HPDE6-E6E7 (cell line): ENCODE data around the gene INHBB.
"Not testable (repeated sequence)": the region's sequence is repeated elsewhere in the genome, so short reads cannot be mapped to it uniquely, and the experiment has no call there.

ENCODE experiments used
- DNase-seq: peaks from one replicate; pipeline ENCODE4 v3.0.0; 2011; ENCODE audit warnings: missing footprints; ENCODE audit errors: extremely low spot score

Gene INHBB

DNA sequence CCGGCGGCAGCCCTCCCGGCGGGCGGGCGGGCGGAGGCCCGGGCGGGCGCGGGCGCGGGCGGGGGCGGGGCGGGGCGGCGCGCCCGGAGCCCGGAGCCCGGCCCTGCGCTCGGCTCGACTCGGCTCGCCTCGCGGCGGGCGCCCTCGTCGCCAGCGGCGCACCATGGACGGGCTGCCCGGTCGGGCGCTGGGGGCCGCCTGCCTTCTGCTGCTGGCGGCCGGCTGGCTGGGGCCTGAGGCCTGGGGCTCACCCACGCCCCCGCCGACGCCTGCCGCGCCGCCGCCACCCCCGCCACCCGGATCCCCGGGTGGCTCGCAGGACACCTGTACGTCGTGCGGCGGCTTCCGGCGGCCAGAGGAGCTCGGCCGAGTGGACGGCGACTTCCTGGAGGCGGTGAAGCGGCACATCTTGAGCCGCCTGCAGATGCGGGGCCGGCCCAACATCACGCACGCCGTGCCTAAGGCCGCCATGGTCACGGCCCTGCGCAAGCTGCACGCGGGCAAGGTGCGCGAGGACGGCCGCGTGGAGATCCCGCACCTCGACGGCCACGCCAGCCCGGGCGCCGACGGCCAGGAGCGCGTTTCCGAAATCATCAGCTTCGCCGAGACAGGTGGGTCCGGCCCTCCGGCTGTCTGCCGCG is at the start of gene INHBB:
TSS of gene INHBB (plus strand) at position 111 of the 641 bp plus-strand sequence. CDS start at position 164, 53 bp downstream.
- no peak for DNase-seq

DNA sequence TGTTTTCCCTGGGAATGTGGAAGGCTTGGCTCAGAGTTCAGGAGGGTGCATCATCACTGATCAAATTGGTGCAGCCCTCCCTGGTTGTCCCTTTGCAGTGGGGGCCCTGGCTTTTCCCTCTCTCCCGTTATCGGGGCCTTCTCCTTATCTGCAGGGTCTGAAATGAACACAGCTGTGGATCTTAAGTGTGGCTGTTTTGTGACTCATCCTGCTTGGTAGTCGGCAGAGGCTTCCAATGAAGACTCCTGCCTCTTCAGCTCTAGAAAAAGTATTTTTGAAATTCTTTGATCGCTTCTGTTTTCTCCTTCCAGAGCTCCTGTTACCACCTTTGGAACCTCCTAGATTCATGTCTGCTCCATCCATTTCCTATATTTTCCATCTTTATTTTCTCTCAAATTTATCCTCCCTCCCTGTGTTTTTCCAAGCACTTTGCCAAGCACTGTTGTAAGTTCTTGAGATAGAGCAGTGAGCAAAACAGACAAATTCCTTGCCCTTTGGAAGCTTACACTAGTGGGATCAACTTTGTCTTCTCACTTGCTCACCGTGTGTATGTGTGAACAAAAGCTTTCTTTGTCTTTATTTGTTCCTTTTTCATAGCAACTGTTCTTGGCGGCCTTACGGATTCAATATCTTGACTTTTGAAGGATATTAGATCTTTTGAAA is 47.6 kb upstream of the INHBB start:
- no peak for DNase-seq

DNA sequence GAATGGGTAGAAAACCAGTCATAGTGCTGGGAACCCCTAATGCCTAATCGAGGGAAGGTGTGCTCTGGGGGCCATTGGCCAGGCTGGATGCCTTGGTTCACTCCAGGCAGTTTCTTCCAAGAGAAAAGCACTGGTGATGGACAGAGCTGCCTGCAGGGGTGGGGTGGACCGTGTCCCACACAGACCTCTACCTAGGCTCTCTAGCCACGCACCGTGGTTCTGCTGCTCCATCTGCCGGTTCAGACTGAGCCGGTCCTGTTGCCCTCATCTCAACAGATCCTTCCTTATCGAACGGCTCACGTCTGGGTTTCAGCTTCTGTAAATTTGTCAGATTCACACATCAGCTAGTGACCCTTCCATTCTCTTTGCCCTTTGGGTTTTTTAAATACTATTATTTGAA is 46.9 kb upstream of the INHBB start:
- no peak for DNase-seq

DNA sequence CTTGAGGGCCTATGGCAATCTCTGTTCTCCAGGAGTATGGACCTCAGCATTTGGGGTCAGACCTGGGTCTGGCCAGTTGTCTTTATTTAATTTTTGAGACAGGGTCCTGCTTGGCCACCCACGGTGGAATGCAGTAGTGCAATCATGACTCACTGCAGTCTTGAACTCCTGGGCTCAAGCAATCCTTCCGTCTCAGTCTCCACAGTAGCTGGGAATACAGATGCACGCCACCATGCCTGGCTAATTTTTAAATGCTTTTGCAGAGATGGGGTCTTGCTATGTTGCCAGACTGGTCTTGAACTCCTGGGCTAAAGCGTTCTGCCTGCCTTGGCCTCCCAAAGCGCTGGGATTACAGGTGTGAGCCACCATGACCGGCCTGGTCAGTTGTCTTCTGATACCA is 46.4 kb upstream of the INHBB start:
- no peak for DNase-seq

DNA sequence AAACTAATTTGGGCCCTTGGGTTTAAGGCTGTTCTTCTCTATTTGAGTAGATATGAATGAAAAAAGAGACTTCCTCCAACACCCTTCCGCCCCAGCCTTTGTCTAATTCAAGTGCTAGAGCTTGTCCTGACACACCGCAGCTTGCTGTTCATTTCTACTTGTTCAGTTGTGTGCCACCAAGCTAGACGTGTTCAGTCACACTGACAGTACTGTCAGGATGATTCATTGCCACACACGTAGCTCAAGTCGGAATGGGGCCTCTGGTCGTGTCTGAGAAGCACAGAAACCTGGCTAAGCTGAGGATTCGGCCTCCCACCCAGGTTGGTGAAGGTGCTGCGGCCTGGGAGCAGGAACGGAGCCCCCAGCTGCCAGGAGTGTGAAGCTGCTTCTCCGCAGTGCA is 45.6 kb upstream of the INHBB start:
- no peak for DNase-seq

DNA sequence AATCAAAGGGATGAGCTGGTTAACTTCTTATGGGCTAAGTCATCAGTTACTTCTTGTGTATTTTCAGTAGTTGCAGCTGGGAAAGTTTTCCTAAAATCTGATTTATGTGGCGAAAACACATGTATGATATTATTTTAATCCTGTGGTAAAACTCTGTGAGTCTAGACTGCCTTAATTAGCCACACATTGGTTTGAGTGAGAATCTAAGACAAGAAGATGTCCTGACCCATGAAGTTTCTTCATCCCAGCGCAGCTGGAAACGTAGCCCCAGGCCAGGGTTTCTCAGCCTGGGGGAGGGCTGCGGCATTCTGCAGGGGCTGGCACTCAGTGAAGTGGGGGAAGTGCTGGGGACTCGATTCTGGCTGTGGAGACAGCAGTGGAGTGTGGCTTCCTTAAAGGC is 44.7 kb upstream of the INHBB start:
- DNase-seq, result no peak

DNA sequence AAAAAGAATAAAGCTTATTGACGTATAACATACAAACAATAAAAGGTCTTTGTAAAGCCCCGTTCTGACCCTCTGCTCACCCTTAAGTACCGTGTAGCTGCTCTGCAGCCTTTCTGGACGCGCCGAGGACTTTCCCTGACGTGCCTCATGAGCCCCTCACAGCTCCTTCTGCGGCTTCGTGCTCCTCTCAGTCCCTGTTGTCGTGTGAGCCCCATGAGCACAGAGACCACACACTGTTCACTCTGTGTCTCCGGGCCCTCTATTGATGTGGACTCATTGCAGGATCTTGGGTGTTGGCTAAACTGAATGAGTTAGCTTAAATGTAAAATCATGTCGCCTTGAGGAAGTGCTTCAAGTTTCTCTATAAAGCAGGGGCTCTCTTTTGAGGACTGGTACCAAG is 43.6 kb upstream of the INHBB start:
- no peak for DNase-seq

DNA sequence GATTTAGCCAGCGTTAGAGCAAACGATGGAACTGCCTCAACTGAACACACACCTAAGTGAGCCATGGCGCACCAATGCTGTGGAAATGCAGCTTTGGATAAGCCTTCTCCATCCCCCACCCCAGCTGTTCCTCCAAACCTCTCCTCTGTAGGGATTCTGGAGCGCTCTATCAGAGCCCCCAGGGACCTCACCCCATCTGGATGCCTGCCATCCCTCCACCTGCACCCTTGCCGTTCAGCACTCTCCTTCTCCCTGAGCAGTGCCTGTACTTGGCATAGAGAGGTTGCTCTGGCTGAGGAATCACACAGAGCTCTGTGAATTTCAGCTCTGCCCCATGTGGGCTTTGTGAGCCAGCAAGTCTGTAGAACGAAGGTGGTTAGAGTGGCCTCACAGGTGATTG is 42.8 kb upstream of the INHBB start:
- no peak for DNase-seq

DNA sequence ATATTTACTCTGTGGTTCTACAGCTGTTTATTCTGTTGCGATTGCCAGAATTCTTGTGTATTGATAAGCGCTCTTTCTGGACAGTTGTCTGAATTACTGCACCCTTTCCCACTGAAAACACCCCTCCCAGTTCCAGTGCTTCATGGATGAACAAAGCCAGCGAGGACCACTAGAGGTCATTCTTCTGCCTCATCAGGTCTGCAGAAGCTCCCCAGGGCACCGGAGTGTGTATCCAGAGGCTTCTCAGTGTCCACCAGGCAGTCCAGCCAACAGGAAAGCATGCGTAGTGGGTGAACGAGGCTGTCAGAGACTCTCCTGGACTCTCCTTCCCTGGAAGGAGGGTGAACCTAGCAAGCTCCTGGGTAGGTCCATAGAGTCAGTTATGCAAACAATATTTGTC is 40.6 kb upstream of the INHBB start:
- no peak for DNase-seq

DNA sequence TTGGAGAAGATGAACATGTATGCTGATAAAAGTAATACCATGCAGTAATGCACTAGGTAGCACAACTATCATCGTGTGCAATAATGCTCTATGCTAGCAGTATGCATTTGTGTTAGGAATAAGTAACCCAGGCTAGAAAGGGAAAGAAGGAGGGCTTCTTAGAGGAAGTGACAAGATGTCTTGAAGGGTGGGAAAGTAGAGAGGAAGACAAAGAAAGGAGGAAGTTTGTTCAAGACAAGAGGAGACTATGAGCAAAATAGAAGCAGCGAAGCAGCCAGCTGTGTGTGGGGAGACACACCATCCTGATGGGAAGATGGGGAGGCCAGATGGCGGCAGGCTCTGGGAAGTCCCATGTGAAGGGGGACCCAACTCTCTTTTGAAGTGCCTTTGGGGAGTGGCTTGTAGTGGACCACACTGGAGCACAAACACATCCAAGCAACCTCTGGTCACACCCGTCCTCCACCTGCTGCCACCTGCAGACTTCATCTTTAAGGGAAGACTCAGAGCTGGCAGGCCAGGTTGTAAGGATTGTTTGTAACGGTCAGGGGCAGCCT is 39.9 kb upstream of the INHBB start:
- no peak for DNase-seq

DNA sequence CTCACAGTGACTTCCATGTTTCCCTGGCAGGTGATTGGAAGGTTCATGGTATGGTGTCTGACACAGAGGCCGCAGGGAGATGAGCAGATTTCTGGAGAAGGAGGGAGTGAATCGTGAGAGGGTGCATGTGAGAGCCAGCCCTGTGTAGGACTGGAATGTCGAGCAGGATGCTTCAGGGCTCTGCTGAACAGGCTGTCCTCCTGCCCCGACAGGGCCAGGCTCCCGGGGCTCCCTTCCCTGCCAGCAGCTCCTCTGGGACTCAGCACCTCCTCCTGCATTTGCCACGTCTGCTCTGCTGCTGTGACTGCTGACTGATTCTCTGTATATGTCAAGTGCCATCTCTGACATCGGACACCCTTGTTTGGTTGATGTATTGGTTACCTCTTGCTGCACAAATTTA is 38.5 kb upstream of the INHBB start:
- no peak for DNase-seq

DNA sequence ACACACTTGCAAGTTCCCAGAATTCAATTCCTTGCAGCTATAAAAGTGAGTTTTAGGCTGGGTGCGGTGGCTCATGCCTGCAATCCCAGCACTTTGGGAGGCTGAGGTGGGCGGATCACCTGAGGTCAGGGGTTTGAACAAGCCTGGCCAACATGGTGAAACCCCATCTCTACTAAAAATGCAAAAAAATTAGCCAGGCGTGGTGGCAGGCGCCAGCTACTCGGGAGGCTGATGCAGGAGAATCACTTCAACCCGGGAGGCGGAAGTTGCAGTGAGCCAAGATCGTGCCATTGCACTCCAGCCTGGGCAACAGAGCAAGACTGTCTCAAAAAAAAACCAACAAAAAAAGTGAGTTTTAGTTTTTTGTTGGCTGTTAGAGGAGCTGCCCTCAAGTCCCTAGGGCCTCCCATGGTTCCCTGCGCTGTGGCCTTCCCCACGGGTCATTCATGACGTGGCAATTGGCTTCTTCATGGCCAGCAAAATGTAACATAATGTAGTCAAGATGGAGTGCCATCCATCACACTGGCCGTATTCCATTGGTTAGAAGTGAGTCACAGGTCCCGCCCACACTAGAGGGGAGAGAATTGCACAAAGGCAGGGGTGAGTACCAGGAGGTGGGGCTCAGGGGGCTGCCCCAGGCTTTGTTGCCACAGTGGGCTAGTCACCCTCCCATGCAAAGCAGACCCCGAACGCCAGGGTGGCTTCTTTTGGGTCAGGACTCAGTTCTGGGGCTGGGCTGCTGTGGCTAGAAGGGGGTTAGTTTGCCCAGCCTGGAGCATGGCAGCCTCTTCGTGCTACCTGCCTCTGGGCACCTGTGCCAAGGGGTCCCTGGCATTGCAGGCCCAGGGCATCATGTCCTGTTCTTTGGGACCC is 37.7 kb upstream of the INHBB start:
- DNase-seq, result no peak

DNA sequence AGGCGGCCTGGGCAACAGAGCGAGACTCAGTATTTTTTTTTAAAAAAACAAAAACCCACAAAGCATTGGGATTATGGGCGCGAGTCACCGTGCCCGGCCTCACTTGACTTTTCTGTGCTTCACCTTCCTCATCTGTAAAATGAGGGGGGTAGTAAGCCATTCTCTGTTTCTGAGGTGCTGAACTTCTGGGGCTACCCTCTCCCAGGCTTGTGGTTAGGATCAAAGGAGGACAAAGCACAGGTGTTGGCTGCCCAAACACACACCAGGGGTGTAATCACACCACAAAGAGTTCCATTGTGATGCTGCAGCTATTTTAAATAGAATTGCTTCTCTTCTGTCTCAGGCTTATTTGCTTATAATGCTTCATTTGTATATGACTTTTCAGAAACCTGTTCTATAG is 35.8 kb upstream of the INHBB start:
- DNase-seq, result no peak

DNA sequence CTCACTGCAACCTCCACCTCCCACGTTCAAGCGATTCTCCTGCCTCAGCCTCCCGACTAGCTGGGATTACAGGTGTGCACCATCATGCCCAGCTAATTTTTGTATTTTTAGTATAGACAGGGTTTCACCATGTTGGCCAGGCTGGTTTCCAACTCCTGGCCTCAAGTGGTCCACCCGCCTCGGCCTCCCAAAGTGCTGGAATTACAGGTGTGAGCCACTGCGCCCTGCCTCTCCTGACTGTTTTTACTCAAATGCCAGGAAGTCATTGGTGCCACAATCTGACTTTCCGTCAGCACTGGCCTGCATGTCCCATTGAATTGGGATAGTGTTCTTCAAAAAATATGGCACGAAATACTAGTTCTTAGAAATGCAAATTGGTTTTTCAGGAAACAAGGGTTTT is 35.1 kb upstream of the INHBB start:
- not testable (repeated sequence) for DNase-seq

DNA sequence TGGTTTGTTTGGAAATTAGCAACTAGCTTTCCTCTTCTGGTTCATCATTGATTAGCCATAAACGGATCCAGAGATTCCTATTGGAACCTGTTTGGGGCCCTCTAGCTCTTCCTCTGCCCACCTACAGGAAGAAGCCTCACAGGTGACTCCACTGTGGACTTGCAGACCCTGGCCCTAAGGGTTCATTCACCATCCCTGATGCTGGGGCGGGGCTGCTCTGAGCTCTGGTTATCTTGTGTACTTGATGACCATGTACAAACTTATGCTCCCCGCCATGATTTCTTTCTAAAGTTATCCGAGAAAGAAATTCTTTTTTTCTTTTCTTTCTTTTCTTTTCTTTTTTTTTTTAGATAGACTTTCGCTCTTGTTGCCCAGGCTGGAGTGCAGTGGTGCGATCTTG is 33.9 kb upstream of the INHBB start:
- no peak for DNase-seq

DNA sequence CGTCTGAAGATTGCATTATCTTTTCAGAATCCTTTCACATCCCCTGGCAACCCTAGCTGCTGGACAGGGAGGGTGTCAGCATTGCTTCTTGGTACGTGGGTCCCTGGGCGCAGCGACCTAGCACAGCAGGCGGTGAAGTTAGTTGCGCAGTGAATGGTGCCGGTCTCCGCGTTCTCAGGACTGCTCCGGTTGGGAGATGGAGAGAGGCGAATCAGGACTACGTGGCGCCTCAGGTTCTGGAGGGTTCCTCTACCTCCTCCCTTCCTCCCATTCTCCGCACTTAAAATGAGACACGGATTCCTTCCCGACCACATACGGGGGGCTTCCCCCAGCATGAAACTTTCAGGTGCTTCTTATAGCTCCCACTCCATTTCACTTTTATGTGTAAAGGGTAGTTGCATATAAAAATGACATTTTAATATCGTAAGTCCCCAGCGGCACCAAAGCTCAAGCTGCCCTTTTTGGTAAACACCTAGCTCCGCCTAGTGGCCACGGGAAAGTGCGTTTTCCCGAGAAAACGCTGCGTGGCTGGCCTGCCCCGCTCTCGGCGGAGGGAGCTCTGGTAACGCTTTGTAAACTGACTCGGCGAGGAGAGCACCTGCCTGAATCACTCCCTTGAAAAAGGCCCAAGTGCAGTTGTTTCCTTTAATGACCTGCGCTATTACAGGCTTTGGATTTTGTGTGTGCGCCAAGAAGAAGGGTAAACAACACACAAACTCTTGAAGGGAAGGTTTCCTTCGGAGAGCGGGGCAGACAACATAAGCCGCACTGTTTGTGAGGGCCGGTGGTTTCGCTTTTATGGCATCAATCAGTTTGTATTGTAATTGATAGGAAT is 32.9 kb upstream of the INHBB start:
- peak; percentile 75 for DNase-seq

DNA sequence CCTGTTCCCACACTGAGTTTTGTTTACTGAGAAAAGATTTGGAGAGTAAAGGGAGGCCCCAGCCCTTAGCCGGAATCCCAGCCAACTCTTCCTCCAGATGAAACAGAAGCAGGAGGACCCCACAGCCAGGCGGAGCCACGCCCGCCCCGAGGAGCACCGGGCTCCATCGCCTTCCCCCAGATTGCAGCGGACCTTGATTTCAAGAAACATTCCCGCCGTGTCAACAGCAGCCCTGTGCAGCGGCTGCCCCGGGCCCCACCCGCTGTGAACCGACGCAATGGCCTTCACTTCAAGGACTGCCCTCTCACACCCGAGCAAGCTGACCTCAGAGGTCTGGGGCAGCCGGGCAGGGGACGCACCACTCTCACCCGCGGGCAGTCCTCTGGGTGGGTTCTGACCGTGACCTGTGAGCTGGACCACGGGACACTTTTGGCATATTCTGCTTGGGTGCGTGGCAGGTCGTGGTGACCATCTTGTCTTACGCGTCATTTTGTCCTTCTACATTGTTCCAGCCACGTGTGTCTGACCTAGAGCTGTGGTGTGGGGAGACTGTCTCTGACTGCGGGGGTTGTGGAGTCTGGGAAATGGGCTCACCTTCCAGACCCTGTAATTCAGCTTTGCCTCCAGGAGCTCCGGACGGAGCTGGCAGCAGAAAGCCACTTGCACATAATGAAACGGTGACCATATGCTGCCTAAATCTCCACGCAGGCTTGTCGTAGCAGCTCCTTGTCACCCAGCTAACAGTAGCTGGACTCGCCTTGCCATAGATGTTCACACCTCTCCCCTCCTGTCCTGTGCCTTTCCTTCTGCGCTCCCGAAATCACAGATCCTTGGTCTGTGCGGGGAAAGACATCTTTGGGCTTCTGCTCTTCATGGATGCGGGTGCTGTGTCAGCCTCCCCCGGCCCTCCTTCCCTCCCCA is 32.0 kb upstream of the INHBB start:
- no peak for DNase-seq

DNA sequence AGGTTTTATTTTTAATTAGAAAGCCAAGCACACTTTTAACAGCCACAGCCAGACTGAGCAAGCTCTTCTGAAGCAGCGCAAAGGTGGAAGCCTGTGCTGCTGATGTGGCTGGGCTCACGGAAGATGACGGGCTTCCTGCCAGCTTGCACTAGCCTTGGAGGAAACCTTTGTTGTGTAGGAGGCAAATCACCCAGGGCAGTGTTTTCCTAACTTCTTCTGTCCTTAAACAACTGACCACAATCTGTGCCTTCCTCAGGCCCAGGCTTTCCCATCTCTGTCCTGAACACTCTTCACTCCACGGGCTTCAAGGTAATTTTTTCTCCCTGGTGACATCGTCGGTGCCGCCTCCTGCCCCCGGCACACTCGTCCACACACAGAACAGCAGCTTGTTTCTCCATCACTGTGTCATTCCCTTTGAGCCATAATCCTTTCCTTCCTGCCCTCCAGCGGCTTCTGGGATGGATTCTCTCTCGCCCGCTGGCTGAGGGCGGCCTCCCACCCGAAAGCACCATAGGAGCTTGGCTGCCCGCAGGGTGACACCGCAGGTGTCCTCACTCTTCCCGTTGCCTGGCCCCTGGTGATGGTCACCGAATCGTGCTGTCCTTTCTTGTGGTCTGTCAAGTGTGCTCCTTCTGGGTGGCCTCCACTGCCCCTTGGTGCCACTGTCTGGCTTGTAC is 31.1 kb upstream of the INHBB start:
- no peak for DNase-seq

DNA sequence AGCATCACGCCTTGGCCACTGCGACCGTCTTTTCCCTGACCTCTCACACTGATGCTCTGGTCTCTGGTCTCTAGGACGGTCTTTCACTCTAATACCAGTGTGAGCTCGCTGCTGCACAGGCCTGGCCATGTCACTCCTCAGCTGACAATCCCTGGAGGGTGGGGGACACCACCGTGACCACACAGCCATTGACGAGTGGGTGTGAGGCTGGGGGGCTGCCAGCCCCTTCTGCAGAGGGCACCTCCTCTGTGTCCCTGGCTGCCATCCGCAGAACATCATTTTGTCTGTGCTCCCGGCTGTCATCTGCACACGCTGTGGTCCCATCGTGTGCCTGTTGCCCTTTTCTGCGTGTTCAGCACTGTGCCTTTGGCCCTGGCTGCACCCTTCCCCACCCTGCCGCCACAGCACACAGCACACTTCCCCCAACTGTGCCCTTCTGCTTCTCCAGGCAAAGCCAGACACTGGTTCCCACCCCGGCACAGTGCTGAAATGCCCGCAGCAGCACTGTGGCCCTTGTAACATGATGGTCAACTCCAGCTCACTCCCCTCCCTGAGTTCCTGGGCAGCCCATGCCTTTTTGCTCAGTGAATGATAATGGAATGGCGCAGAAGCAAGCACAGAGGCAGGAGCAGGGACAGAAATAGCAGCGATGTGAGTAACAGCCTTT is 30.4 kb upstream of the INHBB start:
- DNase-seq, result no peak
